Activated naive CD8-positive, alpha-beta T cell (primary cell): ENCODE measurements around the gene OOSP4B.
"Not testable (repeated sequence)": the region's sequence is repeated elsewhere in the genome, so short reads cannot be mapped to it uniquely, and the experiment has no call there.

Experiments used
- H3K27ac Mint-ChIP-seq: one replicate; pipeline ENCODE4 v1.8.0; 2021; ENCODE audit warnings: mixed read lengths
- H3K27me3 Mint-ChIP-seq: one replicate; pipeline ENCODE4 v1.8.0; 2021; ENCODE audit warnings: mixed read lengths
- H3K36me3 Mint-ChIP-seq: one replicate; pipeline ENCODE4 v1.8.0; 2021; ENCODE audit warnings: mixed read lengths
- H3K4me1 Mint-ChIP-seq: one replicate; pipeline ENCODE4 v1.8.0; 2021; ENCODE audit warnings: low read depth, mixed read lengths
- H3K4me3 Mint-ChIP-seq: one replicate; pipeline ENCODE4 v1.8.0; 2021; ENCODE audit warnings: mild to moderate bottlenecking, mixed read lengths
- H3K9me3 Mint-ChIP-seq: one replicate; pipeline ENCODE4 v1.8.0; 2021; ENCODE audit warnings: low read depth, mixed read lengths

The OOSP4B gene

DNA sequence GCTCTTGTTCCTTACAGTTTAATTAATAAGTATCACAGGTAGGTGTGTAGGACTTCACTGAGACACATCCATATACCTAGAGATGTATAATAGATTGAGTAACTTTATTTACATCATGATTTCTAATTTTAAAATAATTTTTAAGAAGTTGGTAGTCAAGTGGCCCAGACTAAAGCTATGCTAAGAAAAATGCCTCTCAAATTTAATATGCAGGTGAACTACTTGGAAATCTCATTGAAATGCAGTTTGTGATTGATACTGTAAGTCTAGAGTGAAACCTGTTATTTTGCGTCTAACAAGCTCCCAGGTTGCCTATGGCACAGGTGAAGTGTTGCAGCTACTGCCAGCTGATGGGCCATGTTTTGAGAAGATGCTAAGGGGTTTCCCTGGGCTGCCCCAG, at the start of gene OOSP4B:
Gene OOSP4B (plus strand): TSS at position 301 of the 400 bp plus-strand sequence.
- no peak within 1 kb of the TSS for H3K27ac Mint-ChIP-seq
- H3K9me3 Mint-ChIP-seq, result no peaks in the 10 kb centered on the region
- H3K4me1 Mint-ChIP-seq, result no peaks in the 10 kb centered on the region
- H3K36me3 Mint-ChIP-seq, result no peaks in the 10 kb centered on the region
- H3K27me3 Mint-ChIP-seq, result peaks cover 9% of the 10 kb centered on the region
- no peak within 1 kb of the TSS for H3K4me3 Mint-ChIP-seq

- H3K36me3 Mint-ChIP-seq, result no peaks in the 10 kb centered on the region
- H3K4me1 Mint-ChIP-seq, result no peaks in the 10 kb centered on the region
- H3K9me3 Mint-ChIP-seq, result no peaks in the 10 kb centered on the region
- no peak overlapping the region for H3K27ac Mint-ChIP-seq
- H3K27me3 Mint-ChIP-seq, result peaks cover 5% of the 10 kb centered on the region
- no peak overlapping the region for H3K4me3 Mint-ChIP-seq
These were observed 49.1 kb upstream of the OOSP4B start for GRCh38 chr11:59967677-59968394.

GRCh38 chr11:59968395-59968783, 48.6 kb upstream of the OOSP4B start:
- Mint-ChIP-seq H3K36me3 (no peaks in the 10 kb centered on the region), H3K27me3 (peaks cover 6% of the 10 kb centered on the region), H3K4me1 (no peaks in the 10 kb centered on the region), H3K9me3 (no peaks in the 10 kb centered on the region), H3K4me3 (no peak overlapping the region), H3K27ac (no peak overlapping the region)

DNA sequence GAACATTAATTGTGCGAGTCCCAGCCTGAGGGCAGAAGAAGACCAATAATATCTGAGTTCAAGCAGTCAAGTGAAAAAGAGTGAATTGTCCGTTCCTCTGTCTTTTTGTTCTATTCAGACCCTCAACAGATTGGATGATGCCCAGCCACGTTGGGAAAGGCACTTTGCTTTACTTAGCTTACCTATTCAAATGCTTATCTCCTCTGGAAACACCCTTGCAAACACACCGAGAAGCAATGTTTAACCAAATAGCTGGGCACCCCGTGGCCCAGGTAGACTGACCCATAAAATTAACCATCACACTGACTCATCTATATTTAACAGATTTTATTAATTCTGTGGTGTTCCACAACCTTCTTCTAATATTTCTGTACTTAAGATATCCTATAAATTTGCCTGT, 43.9 kb upstream of the OOSP4B start:
- no peak overlapping the region for H3K27ac Mint-ChIP-seq
- no peaks in the 10 kb centered on the region for H3K36me3 Mint-ChIP-seq
- H3K27me3 Mint-ChIP-seq, result peaks cover 1% of the 10 kb centered on the region
- H3K4me3 Mint-ChIP-seq, result no peak overlapping the region
- no peaks in the 10 kb centered on the region for H3K9me3 Mint-ChIP-seq
- H3K4me1 Mint-ChIP-seq, result no peaks in the 10 kb centered on the region

GRCh38 chr11:59981106-59981770, 35.7 kb upstream of the OOSP4B start:
- Mint-ChIP-seq H3K27me3 (peaks cover 11% of the 10 kb centered on the region), H3K4me1 (no peaks in the 10 kb centered on the region), H3K4me3 (no peak overlapping the region)

DNA sequence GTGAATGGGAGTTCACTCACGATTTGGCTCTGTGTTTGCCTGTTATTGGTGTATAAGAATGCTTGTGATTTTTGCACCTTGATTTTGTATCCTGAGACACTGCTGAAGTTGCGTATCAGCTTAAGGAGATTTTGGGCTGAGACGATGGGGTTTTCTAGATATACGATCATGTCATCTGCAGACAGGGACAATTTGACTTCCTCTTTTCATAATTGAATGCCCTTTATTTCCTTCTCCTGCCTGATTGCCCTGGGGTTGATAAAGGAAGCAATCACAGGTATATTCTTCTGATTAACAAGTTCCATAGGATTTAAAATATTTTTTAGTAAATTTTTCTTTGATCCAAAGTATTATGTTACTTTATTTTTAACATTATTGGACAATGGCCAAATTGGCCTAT, 34.9 kb upstream of the OOSP4B start:
- H3K4me3 Mint-ChIP-seq, H3K4me1 Mint-ChIP-seq, H3K9me3 Mint-ChIP-seq, H3K27ac Mint-ChIP-seq, H3K36me3 Mint-ChIP-seq: not testable (repeated sequence)
- H3K27me3 Mint-ChIP-seq, result peaks cover 11% of the 10 kb centered on the region

More at GRCh38 chr11:59981106-59981770, 35.7 kb upstream of the OOSP4B start:
- Mint-ChIP-seq H3K27ac (no peak overlapping the region), H3K9me3 (no peaks in the 10 kb centered on the region), H3K36me3 (no peaks in the 10 kb centered on the region)

- Mint-ChIP-seq H3K4me3 (no peak overlapping the region), H3K36me3 (no peaks in the 10 kb centered on the region), H3K4me1 (no peaks in the 10 kb centered on the region), H3K9me3 (no peaks in the 10 kb centered on the region), H3K27me3 (peaks cover 11% of the 10 kb centered on the region), H3K27ac (no peak overlapping the region)
These were observed 33.8 kb upstream of the OOSP4B start for GRCh38 chr11:59983212-59983611.

DNA sequence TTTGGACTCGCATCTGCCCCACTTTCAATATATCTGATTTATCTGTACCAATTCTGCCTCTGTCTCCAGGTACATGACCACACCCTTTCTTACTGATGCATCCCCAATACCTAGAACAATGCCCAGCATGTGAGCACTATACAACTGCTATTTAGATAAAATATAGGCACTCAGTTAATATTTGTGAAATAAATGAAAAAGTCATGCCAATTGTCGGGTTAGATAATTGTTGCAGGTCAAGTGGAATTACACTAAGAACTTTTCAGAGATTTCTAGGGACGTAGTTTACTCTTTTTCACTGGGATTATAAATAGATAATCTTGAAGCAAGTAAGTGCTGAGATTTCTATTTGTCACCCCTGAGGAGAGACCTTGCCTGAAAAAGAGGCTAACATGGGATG, 32.6 kb upstream of the OOSP4B start:
- Mint-ChIP-seq H3K4me3 (no peak overlapping the region), H3K9me3 (peaks cover 4% of the 10 kb centered on the region), H3K27ac (no peak overlapping the region), H3K27me3 (peaks cover 7% of the 10 kb centered on the region), H3K4me1 (no peaks in the 10 kb centered on the region), H3K36me3 (no peaks in the 10 kb centered on the region)

GRCh38 chr11:59990421-59990820, 26.6 kb upstream of the OOSP4B start:
- no peak overlapping the region for H3K27ac Mint-ChIP-seq
- H3K4me3 Mint-ChIP-seq, result no peak overlapping the region
- H3K9me3 Mint-ChIP-seq, result peaks cover 16% of the 10 kb centered on the region
- peaks cover 2% of the 10 kb centered on the region for H3K27me3 Mint-ChIP-seq
- no peaks in the 10 kb centered on the region for H3K36me3 Mint-ChIP-seq
- H3K4me1 Mint-ChIP-seq, result no peaks in the 10 kb centered on the region

DNA sequence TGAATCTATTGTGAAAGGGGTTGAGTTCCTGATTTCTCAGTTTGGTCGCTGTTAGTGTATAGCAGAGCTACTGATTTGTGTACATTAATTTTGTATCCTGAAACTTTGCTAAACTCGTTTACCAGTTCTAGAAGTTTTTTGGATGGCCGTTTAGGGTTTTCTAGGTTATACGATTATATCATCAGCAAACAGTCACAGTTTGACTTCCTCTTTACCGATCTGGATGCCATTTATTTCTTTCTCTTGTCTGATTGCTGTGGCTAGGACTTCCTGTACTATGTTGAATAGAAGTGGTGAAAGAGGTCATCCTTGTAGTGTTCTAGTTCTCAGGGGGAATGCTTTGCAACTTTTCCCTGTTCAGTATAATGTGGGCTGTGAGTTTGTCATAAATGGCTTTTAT, 24.6 kb upstream of the OOSP4B start:
- Mint-ChIP-seq H3K4me1 (no peaks in the 10 kb centered on the region), H3K27me3 (peaks cover 2% of the 10 kb centered on the region), H3K36me3 (no peaks in the 10 kb centered on the region), H3K27ac (no peak overlapping the region), H3K4me3 (no peak overlapping the region), H3K9me3 (peaks cover 16% of the 10 kb centered on the region)

DNA sequence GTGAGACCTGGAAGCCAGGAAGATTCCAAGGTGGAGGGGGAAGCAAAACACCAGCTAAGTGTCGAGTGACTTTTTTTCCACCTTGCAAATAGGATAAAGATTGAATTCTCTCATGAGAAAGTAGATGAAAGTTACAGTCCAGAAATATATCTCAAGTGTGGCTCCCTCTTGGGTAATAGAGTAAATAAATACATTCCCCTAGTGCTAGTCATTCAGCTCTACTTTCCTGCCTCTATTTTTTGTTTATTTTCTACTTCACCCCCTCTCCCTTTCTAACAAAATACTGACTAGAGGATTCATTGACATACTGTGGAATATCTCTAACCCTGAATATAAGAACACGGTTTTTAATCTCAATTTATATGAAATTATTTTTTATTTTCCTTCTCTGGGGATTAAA, 19.2 kb upstream of the OOSP4B start:
- H3K27ac Mint-ChIP-seq, result no peak overlapping the region
- H3K9me3 Mint-ChIP-seq, result no peaks in the 10 kb centered on the region
- no peaks in the 10 kb centered on the region for H3K4me1 Mint-ChIP-seq
- peaks cover 6% of the 10 kb centered on the region for H3K27me3 Mint-ChIP-seq
- no peaks in the 10 kb centered on the region for H3K36me3 Mint-ChIP-seq
- H3K4me3 Mint-ChIP-seq, result no peak overlapping the region

DNA sequence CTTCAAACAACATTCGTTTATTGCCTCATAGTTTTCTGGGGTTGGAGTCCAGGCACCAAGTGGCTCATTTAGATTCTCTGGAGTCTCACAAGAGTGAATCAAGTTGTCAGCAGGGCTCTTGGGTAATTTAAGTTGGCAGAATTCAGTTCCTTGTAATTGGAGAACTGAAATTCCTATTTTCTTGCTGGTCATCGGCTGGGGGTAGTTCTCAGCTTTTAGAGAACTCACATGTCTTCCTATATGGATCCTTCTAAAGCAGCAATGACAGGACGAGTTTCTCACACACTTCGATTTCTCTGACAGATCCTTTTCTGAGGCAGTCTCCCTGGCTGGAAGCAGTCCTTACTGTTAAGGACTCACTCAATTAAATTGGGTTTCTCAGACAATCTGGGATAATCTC, 17.3 kb upstream of the OOSP4B start:
- Mint-ChIP-seq H3K9me3 (no peaks in the 10 kb centered on the region), H3K27me3 (peaks cover 8% of the 10 kb centered on the region), H3K27ac (no peak overlapping the region), H3K4me1 (no peaks in the 10 kb centered on the region), H3K4me3 (no peak overlapping the region), H3K36me3 (no peaks in the 10 kb centered on the region)

GRCh38 chr11:60003729-60004128, 13.3 kb upstream of the OOSP4B start:
- no peak overlapping the region for H3K27ac Mint-ChIP-seq
- no peaks in the 10 kb centered on the region for H3K9me3 Mint-ChIP-seq
- no peaks in the 10 kb centered on the region for H3K36me3 Mint-ChIP-seq
- no peak overlapping the region for H3K4me3 Mint-ChIP-seq
- no peaks in the 10 kb centered on the region for H3K4me1 Mint-ChIP-seq
- peaks cover 7% of the 10 kb centered on the region for H3K27me3 Mint-ChIP-seq

DNA sequence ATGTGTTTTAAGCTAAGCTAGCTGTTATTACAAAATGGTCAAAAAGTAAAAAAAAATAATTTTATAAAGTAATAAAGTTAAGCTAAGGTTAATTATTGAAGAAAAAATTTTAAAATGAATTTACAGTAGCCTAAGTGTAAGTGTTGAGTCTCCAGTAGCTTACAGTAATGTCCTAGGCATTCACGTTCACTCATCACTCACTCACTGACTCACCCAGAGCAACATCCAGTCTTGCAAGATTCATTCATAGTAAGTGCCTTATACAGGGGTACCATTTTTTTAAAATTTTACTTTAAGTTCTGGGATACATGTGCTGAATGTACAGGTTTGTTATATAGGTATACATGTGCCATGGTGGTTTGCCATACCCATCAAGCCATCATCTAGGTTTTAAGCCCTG, 11.6 kb upstream of the OOSP4B start:
- no peak overlapping the region for H3K27ac Mint-ChIP-seq
- H3K36me3 Mint-ChIP-seq, result no peaks in the 10 kb centered on the region
- no peaks in the 10 kb centered on the region for H3K9me3 Mint-ChIP-seq
- no peaks in the 10 kb centered on the region for H3K4me1 Mint-ChIP-seq
- H3K4me3 Mint-ChIP-seq, result no peak overlapping the region
- H3K27me3 Mint-ChIP-seq, result peaks cover 8% of the 10 kb centered on the region

DNA sequence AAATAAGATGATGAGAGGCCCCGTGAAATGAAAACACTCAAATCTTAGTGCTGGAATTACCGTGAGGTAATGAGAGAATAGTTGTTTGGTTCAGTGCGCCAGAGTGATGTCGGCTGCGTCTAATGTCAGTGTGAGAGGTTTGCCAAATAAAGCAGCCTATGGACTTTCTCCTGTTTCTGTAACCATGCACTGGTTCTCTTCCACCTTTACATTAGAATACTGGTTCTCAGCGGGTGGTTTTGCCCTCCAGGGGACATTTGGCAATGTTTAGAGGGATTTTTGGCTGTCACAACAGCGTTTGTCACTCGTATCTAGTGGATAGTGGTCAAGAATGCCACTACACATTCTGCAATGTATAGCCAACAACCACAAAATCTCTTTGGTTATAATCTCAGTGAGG, 1.1 kb downstream of the OOSP4B start:
- Mint-ChIP-seq H3K27me3 (peaks cover 8% of the 10 kb centered on the region), H3K4me1 (no peaks in the 10 kb centered on the region), H3K9me3 (no peaks in the 10 kb centered on the region), H3K27ac (no peak overlapping the region), H3K4me3 (no peak overlapping the region), H3K36me3 (no peaks in the 10 kb centered on the region)

DNA sequence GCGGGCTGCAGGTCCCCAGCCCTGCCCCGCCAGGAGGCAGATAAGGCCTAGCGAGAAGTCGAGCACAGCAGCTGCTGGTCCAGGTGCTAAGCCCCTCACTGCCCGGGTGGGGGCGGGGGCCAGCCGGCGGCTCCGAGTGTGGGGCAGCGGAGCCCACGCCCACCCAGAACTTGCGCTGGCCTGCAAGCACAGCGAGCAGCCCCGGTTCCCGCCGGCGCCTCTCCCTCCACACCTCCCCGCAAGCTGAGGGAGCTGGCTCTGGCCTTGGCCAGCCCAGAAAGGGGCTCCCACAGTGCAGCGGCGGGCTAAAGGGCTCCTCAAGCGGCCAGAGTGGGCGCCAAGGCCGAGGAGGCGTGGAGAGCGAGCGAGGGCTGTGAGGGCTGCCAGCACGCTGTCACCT, 3.4 kb downstream of the OOSP4B start:
- H3K4me1 Mint-ChIP-seq, H3K27me3 Mint-ChIP-seq, H3K36me3 Mint-ChIP-seq, H3K27ac Mint-ChIP-seq, H3K9me3 Mint-ChIP-seq, H3K4me3 Mint-ChIP-seq: not testable (repeated sequence)
